GM19351 (cell line): ENCODE data around the gene FANCC.
"Not testable (repeated sequence)": the region's sequence is repeated elsewhere in the genome, so short reads cannot be mapped to it uniquely, and the experiment has no call there.

Experiments used
- ATAC-seq: cut with Tn5 transposase; IDR thresholded peaks from one replicate; pipeline ENCODE4 v1.9.1; 2021; ENCODE audit warnings: mild to moderate bottlenecking, moderate library complexity; ENCODE audit not compliant: unreplicated experiment

FANCC gene

GRCh38 chr9:95332860-95333259 is 15.4 kb upstream of the FANCC start:
- ATAC-seq, result no peak

- no peak for ATAC-seq
Observed at GRCh38 chr9:95330720-95331404, 13.4 kb upstream of the FANCC start.

- ATAC-seq, result not testable (repeated sequence)
Observed at GRCh38 chr9:95329061-95329460, 11.6 kb upstream of the FANCC start.

- ATAC-seq, result no peak
Observed at GRCh38 chr9:95327239-95327865, 9.8 kb upstream of the FANCC start.

GRCh38 chr9:95325221-95325620 is 7.7 kb upstream of the FANCC start:
- no peak for ATAC-seq

GRCh38 chr9:95317893-95318211 is 343 bp upstream of the FANCC start:
- ATAC-seq, result no peak

GRCh38 chr9:95316794-95317118 is 753 bp downstream of the FANCC start:
- peak; percentile 53 for ATAC-seq

- ATAC-seq, result no peak
Observed at GRCh38 chr9:95316274-95316673, 1.2 kb downstream of the FANCC start.

- no peak for ATAC-seq
Observed at GRCh38 chr9:95315108-95315746, 2.3 kb downstream of the FANCC start.

GRCh38 chr9:95313010-95313498 is 4.5 kb downstream of the FANCC start:
- no peak for ATAC-seq

GRCh38 chr9:95311961-95312360 is 5.5 kb downstream of the FANCC start:
- ATAC-seq, result no peak

- ATAC-seq, result no peak
Observed at GRCh38 chr9:95307538-95307937, 10.0 kb downstream of the FANCC start.

- no peak for ATAC-seq
Observed at GRCh38 chr9:95306819-95307218, 10.7 kb downstream of the FANCC start.

GRCh38 chr9:95305770-95306492 is 11.6 kb downstream of the FANCC start:
- ATAC-seq, result no peak

GRCh38 chr9:95302479-95302878 is 15.0 kb downstream of the FANCC start:
- ATAC-seq, result no peak

- no peak for ATAC-seq
Observed at GRCh38 chr9:95297760-95298159, 19.7 kb downstream of the FANCC start.

- no peak for ATAC-seq
Observed at GRCh38 chr9:95297316-95297715, 20.2 kb downstream of the FANCC start.

GRCh38 chr9:95296761-95297160 is 20.7 kb downstream of the FANCC start:
- ATAC-seq, result no peak

- not testable (repeated sequence) for ATAC-seq
Observed at GRCh38 chr9:95293296-95293695, 24.2 kb downstream of the FANCC start.

- ATAC-seq, result no peak
Observed at GRCh38 chr9:95292226-95292625, 25.3 kb downstream of the FANCC start.

GRCh38 chr9:95286151-95286550 is 31.4 kb downstream of the FANCC start:
- ATAC-seq, result no peak

GRCh38 chr9:95285307-95285706 is 32.2 kb downstream of the FANCC start:
- ATAC-seq, result no peak
